GM12878 (cell line): ENCODE measurements around the gene MT1B.

Experiments used
- BCL11A ChIP-seq: IDR thresholded peaks from 2 replicates; pipeline ENCODE4 v1.6.1; 2011; ENCODE audit warnings: low read depth, low read length
- GATAD2B ChIP-seq: fragments of 450-650 bp; conservative IDR thresholded peaks from 2 replicates; pipeline ENCODE4 v1.6.1; 2017; ENCODE audit warnings: low read depth, mild to moderate bottlenecking, moderate library complexity

GRCh38 chr16:56701534-56701933 lies 49.8 kb downstream of the MT1B start:
- TF ChIP-seq BCL11A (no peak), GATAD2B (no peak)
